Measurements from ENCODE around the gene NLRC5. TPM values are rescaled to one million over a fixed set of nuclear protein-coding genes. Genes with fewer than 3 reads are reported as not detected.

NLRC5 gene
- total and polyA plus RNA-seq, 9 of the 15 experiments (the other 6 are each of a cell fraction or from before 2014, with no cell fraction given), result 0.59 to 0.71 TPM; not detected in 7

GRCh38 chr16:56945847-56946527 lies 43.4 kb upstream of the NLRC5 start:
- ChIA-PET CTCF (ENCODE audit: low intra/inter-chr PET ratio) (no interaction called here), POLR2A (interaction anchor here (0.6 to 8.4 kb wide), 7 partner anchors 9 to 469 kb away, joined by 3 to 102 read pairs (median 3); partner anchors contain the start of gene HERPUD1)
- no peak overlapping the region for H3K4me3 ChIP-seq
- in situ Hi-C loops (cut with MboI), result no loop called here
- H3K36me3 ChIP-seq (ENCODE audit: control insufficient read depth, insufficient read depth, low read length), result peaks cover 43% of the 10 kb centered on the region
- FAIRE-seq (no peak), DNase-seq (ENCODE audit: extremely low read depth in 1 of 4, low spot score in 3 of 4) (no peak), ATAC-seq (peak; percentile 3; the same call in 1 of the 3 replicates)
- 65% methylated on average over 12 of the region's 12 CpGs for WGBS (ENCODE audit: insufficient coverage, low coverage, missing lambda C conversion rate)
- H3K27ac ChIP-seq (ENCODE audit: extremely low read depth, low read depth, low read length), result no peak overlapping the region
- H3K9me3 ChIP-seq (replicated peaks; ENCODE audit: control insufficient read depth, insufficient read depth, low read depth, low read length), result no peaks in the 10 kb centered on the region
- intact Hi-C loops (cut with micrococcal nuclease), result no loop called here
- no peaks in the 10 kb centered on the region; a peak in 1 of 5 replicates for H3K27me3 ChIP-seq (ENCODE audit: control insufficient read depth in 2 of 2, insufficient read depth in 2 of 2, low read length in 2 of 2)
- BruUV-seq (replicated peaks), result no TSS peak
- H3K9me1 ChIP-seq (ENCODE audit: control insufficient read depth, insufficient read depth, low read length), result no peaks in the 10 kb centered on the region
- no peak overlapping the region for H3K9ac ChIP-seq (ENCODE audit: insufficient read depth in 1 of 2, low read depth in 2 of 2, low read length in 2 of 2)
- H3K4me2 ChIP-seq (ENCODE audit: insufficient read depth, low read length), result no peak overlapping the region
- no peaks in the 10 kb centered on the region for H3K79me2 ChIP-seq (ENCODE audit: control insufficient read depth, insufficient read depth, low read length)
- no peak overlapping the region for H2AFZ ChIP-seq (ENCODE audit: low read depth, low read length)
- peaks cover 6% of the 10 kb centered on the region; the same call in 1 of the 2 replicates for H4K20me1 ChIP-seq (replicated peaks; ENCODE audit: control insufficient read depth, insufficient read depth, low read length)
- H3K4me1 ChIP-seq (replicated peaks in 1 of 2; ENCODE audit: control insufficient read depth in 2 of 2, insufficient read depth in 2 of 2, low read length in 2 of 2), result no peaks in the 10 kb centered on the region
- TF ChIP-seq POLR2AphosphoS5 (IDR thresholded peaks at IDR 0.05; ENCODE audit: control insufficient read depth, insufficient read depth, low read depth, low read length), result peak; percentile 0; the same call in 1 of the 2 replicates
- peak; percentile 32 for TF ChIP-seq SUPT5H (IDR thresholded peaks at IDR 0.05)
- TF ChIP-seq POLR2A (conservative IDR thresholded peaks at IDR 0.05), result peak; percentile 23
- 0 out of 2 replicates have a peak, but pooled peaks have one; percentile 28 for TF ChIP-seq THRB (CRISPR knock-in tag; conservative IDR thresholded peaks at IDR 0.05)
- TF ChIP-seq VEZF1 (CRISPR knock-in tag; IDR thresholded peaks at IDR 0.05), result 0 out of 2 replicates have a peak, but pooled peaks have one; percentile 3
- TF ChIP-seq ZNF740 (CRISPR knock-in tag; IDR thresholded peaks at IDR 0.05), result no peak
- TF ChIP-seq ZNF740 (tag; IDR thresholded peaks at IDR 0.05), result peak in 1 of 2 experiments; percentile 74; a peak in 1 of 4 replicates
- TF ChIP-seq ZNF551 (CRISPR knock-in tag; IDR thresholded peaks at IDR 0.05), result no peak
- TF ChIP-seq POLR2G (IDR thresholded peaks at IDR 0.05; ENCODE audit: low read depth, low read length), result peak; percentile 37; the same call in 1 of the 2 replicates
- TF ChIP-seq E2F8 (IDR thresholded peaks at IDR 0.05; ENCODE audit: low read depth, partially characterized antibody), result peak; percentile 66
- peak; percentile 58 for TF ChIP-seq POLR2H (tag; IDR thresholded peaks at IDR 0.05; ENCODE audit: low read depth)
- no peak for TF ChIP-seq TCF7 (IDR thresholded peaks at IDR 0.05; ENCODE audit: borderline replicate concordance)
- TF ChIP-seq POLR2AphosphoS2 (IDR thresholded peaks at IDR 0.05; ENCODE audit: low read length), result peak; percentile 22; the same call in 1 of the 2 replicates
- no peak for TF ChIP-seq TOE1 (IDR thresholded peaks at IDR 0.05; ENCODE audit: borderline replicate concordance)
- no peak for TF ChIP-seq TOE1 (CRISPR knock-in tag; IDR thresholded peaks at IDR 0.05; ENCODE audit: borderline replicate concordance, low read depth)
